ENCODE measurements around the gene SLC15A4. TPM values are rescaled to one million over a fixed set of nuclear protein-coding genes. Genes with fewer than 3 reads are reported as not detected.

SLC15A4 gene
- total and polyA plus RNA-seq, 2 of the 4 experiments (the other 2 are of a cell fraction): 15.4 to 21.9 TPM

DNA sequence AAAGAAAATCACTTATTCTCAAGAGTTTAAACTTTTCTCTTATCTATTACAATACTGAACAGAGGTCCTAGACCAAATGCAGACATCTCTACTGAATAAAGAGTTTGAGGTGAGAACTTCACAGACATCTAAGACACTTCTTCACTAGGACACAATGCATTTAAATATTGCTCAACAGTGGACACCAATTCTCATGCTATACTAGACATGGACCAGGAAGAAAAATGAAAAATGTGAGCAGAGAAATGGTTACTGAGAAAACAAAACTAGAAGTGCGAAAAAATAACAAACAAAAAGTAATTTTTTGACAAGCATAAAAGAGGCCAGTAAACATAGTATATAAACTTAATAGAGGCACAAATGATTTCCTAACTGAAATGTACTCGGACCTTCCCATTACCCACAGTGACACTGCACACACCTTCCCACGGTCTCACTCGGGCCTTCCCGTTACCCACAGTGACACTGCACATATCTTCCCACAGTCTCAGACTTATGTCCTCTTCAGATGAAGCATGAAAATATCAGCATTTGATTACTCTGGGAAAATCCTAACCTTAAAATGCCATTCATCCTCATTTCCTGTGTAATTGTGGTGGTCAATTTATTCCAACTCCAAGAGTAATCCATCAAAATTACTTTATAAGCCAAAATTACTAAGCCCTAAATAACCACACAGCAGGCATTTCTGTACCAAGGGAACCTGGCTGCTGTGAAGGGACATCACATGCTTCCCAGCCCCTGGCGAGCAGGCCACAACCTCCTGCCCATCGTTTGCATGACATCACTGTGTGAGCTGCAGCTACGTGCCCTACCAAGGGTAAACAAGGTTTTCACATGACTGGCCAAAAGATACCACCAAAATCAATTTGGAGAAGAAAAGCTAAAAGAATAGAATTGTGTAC lies 6.4 kb downstream of the SLC15A4 start:
- in situ Hi-C loops (cut with MboI; ENCODE audit: low sequenced_read_pairs): no loop called here
- Histone ChIP-seq H2AFZ (replicated peaks; ENCODE audit: low read length, poor library complexity) (no peak overlapping the region), H4K8ac (ENCODE audit: low read depth in 2 of 2, low read length in 2 of 2) (0 out of 4 replicates have a peak overlapping the region, but pooled peaks of 1 of the 2 experiments have one; percentile 13), H2AK9ac (replicated peaks; ENCODE audit: low read depth, low read length, poor library complexity) (no peak overlapping the region), H3K56ac (ENCODE audit: extremely low read depth, insufficient read depth, low read length) (no peak overlapping the region), H4K20me1 (ENCODE audit: insufficient read depth, low read length) (peaks cover 27% of the 10 kb centered on the region), H3K4ac (ENCODE audit: low read depth, low read length) (no peak overlapping the region), H3K9me3 (ENCODE audit: control insufficient read depth, insufficient read depth, low read length) (no peaks in the 10 kb centered on the region), H3K4me3 (ENCODE audit: insufficient read depth, low read depth, low read length) (no peak overlapping the region), H3K79me1 (ENCODE audit: low read depth in 1 of 2, low read length in 2 of 2) (peaks cover 21 to 77% of the 10 kb centered on the region in 2 experiments), H2BK15ac (ENCODE audit: low read depth, low read length) (no peak overlapping the region), H2AK5ac (ENCODE audit: low read depth, low read length) (peak overlapping the region; percentile 79; the same call in 1 of the 2 replicates), H2BK5ac (ENCODE audit: low read depth, low read length, poor library complexity, severe bottlenecking) (peak overlapping the region; percentile 43), H3K9me1 (ENCODE audit: insufficient read depth, low read length) (peaks cover 7% of the 10 kb centered on the region), H4K5ac (ENCODE audit: low read depth, low read length) (no peak overlapping the region; the same call in 1 of the 2 replicates), H3K27me3 (ENCODE audit: control insufficient read depth, insufficient read depth, low read length) (no peaks in the 10 kb centered on the region), H3K27ac (ENCODE audit: insufficient read depth, low read length) (no peak overlapping the region), H3K36me3 (ENCODE audit: control insufficient read depth, insufficient read depth, low read length) (peaks cover 19% of the 10 kb centered on the region), H3K9ac (ENCODE audit: low read depth, low read length) (no peak overlapping the region), H3K4me2 (ENCODE audit: low read depth, low read length) (0 out of 2 replicates have a peak overlapping the region, but pooled peaks have one; percentile 26), H2BK120ac (ENCODE audit: low read depth, low read length) (no peak overlapping the region), H3K18ac (ENCODE audit: low read depth, low read length) (no peak overlapping the region), H2BK20ac (ENCODE audit: low read depth, low read length) (no peak overlapping the region), H3K14ac (replicated peaks; ENCODE audit: low read depth, low read length) (no peak overlapping the region), H4K91ac (ENCODE audit: insufficient read depth, low read depth, low read length) (no peak overlapping the region), H3K4me1 (ENCODE audit: control insufficient read depth, insufficient read depth, low read length) (peaks cover 5% of the 10 kb centered on the region), H3K23ac (ENCODE audit: low read depth, low read length) (no peak overlapping the region)
- dilution Hi-C loops (cut with HindIII; ENCODE audit: low sequenced_read_pairs, unreplicated experiment): no loop called here
- peak; percentile 59 for ATAC-seq (ENCODE audit: low read depth)
- no CpG with 5 or more reads among the region's 8 CpGs for WGBS, 2 experiments (ENCODE audit: extremely low coverage in 2 of 2, insufficient read length in 1 of 2)
- POLR2A ChIA-PET (ENCODE audit: unreplicated experiment): no interaction called here
- CTCF ChIA-PET: no interaction called here
- peak; percentile 55 for DNase-seq
- intact Hi-C loops (cut with micrococcal nuclease): no loop called here
- BruUV-seq (replicated peaks): no TSS peak
- TF ChIP-seq, protein P1, sequence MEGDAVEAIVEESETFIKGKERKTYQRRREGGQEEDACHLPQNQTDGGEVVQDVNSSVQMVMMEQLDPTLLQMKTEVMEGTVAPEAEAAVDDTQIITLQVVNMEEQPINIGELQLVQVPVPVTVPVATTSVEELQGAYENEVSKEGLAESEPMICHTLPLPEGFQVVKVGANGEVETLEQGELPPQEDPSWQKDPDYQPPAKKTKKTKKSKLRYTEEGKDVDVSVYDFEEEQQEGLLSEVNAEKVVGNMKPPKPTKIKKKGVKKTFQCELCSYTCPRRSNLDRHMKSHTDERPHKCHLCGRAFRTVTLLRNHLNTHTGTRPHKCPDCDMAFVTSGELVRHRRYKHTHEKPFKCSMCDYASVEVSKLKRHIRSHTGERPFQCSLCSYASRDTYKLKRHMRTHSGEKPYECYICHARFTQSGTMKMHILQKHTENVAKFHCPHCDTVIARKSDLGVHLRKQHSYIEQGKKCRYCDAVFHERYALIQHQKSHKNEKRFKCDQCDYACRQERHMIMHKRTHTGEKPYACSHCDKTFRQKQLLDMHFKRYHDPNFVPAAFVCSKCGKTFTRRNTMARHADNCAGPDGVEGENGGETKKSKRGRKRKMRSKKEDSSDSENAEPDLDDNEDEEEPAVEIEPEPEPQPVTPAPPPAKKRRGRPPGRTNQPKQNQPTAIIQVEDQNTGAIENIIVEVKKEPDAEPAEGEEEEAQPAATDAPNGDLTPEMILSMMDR (conservative IDR thresholded peaks at IDR 0.05; ENCODE audit: low read depth, low read length): no peak
- TF ChIP-seq, protein P2, sequence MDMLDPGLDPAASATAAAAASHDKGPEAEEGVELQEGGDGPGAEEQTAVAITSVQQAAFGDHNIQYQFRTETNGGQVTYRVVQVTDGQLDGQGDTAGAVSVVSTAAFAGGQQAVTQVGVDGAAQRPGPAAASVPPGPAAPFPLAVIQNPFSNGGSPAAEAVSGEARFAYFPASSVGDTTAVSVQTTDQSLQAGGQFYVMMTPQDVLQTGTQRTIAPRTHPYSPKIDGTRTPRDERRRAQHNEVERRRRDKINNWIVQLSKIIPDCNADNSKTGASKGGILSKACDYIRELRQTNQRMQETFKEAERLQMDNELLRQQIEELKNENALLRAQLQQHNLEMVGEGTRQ (IDR thresholded peaks at IDR 0.05; ENCODE audit: low read depth, low read length): peak; percentile 6; the same call in 1 of the 2 replicates
- peak; percentile 21; the same call in 1 of the 2 replicates for TF ChIP-seq CEBPB (IDR thresholded peaks at IDR 0.05; ENCODE audit: low read depth, low read length)

All from IMR-90 (cell line).